ENCODE measurements around the gene KLF2.

- TF ChIP-seq CTCF (IDR thresholded peaks at IDR 0.05) = no peak
- no peak for TF ChIP-seq POLR2A (IDR thresholded peaks at IDR 0.05)
- no peak for TF ChIP-seq EP300 (IDR thresholded peaks at IDR 0.05)
Observed at GRCh38 chr19:16337809-16338469, 13.3 kb downstream of the KLF2 start.
